Activated CD4-positive, CD25-positive, alpha-beta regulatory T cell treated with anti-CD3 and anti-CD28 coated beads, Interleukin-2, amount 50 U/mL, for 16 hours (primary cell): ENCODE measurements around the gene TMEM132D.

Experiments used
- DNase-seq: peaks from one replicate; pipeline ENCODE4 v3.0.0-alpha.2; 2020; ENCODE audit warnings: low read depth, low spot score

Gene TMEM132D

DNA sequence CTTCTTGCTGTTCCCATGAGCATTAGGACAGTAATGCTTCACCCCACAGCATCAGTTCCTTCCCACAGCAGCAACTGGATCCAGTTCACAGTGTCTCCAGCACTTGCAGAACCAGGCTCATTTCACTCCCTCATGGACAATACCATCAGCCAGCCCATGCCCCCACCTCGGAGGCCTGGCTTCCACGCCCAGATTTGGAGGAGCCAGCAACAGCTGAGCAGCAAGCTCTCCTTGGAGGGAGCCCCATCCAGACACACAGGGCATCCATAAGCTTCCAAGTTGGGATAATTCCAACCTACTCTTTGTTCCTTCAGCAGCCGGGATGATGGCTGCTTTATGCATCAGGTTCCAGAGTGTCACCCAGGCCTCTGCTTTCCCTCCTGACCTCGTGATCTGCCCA lies 800.6 kb downstream of the TMEM132D start:
- DNase-seq: no peak

DNA sequence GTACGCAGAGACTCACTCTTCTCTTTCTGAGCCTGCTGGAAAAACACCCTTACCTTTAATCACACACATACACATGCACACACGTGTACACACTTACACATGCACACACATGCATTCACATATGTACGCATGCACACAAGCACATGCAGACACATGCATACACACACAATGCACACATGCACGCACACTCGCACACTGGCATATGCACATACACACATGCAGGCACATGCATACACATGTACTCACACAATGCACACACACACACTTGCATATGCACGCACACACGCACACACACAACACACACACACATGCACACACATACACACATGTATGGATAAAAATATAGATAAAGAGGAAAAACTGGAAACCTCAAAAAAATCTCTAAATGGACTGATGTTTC lies 801.6 kb downstream of the TMEM132D start:
- DNase-seq: no peak

DNA sequence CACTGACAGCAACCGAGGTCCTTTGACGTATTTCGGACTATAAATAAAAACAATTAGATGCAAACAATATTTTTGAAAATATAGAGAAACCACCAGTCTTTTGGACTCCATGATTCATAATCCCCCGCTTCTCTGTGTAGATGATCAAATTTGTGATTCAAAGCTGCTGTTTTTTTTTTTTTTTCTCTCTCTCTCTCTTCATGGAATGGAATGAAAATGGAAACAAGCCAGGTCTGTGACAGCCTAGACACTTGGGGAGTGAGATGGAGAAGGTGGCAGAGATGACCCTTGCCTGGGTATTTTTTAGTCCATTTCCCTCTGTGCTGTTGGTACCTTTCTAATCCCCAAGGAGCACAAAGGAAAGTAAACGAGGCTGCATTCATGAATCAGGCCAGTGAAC lies 802.0 kb downstream of the TMEM132D start:
- no peak for DNase-seq

DNA sequence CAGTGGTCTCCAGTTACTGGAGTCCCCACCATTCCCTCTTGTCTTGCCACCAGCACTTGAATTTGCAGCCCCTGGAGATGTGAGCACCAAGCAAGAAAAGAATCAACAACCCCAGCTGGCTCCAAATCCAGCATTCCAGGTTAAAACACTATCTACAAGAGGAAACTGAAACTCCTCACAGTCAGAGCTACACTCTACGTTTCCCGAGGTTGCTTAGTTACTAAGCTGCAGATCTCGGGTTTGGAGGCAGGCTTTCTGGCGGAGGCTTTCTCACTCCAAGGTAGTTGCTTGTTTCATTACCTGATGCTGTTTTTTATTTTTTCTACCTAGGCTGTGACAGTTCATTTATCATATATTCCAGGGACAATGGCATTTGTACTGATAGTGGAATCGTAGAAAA lies 802.4 kb downstream of the TMEM132D start:
- no peak for DNase-seq

DNA sequence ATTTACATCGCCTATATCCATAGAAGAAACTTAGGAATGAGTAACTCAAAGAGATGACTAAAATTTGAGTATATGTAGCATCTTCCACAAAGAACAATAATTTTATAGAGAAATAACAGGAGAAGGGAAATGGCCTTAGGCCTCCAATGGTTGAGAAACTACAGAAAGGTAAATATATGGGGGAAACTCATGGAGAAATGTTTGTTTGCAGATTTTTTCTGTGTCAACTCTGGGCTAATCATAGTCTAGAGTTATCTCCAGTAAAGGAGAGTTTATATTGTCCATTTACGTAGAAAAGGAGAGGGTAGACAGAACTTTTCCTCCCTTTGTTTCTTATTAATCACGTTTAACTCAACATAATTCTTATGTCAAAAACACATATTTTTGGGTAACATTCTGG lies 806.4 kb downstream of the TMEM132D start:
- no peak for DNase-seq

DNA sequence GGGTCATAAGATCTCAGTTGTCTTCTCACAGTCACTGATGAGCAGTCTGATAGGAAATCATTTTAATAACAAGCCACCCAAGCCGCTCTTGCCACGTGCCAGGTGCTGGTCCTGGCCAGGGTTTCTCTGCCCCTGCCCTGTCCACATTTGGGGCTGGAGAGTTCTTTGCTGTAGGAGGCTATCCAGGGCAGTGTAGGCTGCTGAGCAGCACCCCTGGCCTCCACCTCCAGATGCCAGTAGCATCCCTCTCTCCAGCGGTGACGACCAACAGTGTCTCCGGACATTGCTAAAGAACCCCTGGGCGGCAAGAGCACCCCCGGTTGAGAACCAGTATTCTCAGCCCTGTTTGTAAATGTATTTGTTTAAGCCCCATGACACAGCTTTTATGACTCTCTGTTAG lies 806.9 kb downstream of the TMEM132D start:
- DNase-seq: no peak

DNA sequence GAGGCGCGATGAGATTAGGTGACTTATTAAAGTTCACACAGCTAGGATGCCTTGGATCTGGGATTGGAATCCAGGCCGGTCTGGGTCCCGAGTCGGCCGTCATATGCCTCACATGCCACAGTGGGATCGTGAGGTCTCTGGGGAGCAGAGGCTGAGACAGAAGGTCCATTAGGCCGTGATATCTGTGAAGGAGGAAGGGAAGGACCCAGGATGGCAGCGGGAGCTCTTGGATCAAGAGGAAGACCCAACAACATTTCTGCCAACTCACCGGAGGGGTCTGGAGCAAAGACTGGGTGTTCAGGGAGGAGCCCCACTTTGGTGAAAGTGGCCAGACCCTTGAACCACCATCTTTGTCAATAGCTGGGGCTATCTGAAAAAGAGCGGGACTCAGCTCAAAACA lies 807.6 kb downstream of the TMEM132D start:
- no peak for DNase-seq

DNA sequence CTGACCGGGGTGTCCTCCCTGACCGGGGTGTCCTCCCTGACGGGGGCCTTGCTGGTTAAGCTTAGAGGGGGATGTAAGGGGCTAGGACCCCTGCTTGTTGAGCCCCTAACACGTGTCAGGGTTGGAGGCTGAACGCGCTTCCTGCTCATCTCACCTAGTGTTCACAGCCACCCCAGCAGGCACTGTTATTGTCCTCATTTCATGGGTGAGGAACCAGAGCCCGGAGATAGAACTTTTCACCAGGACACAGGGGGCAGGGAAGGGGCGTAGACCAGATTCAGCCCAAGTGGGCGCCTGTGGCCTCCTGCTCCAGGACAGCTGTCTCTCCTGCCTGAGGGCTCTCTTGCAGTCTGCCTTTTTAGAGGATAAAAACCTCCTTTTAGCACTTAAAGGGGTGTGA lies 814.2 kb downstream of the TMEM132D start:
- no peak for DNase-seq

DNA sequence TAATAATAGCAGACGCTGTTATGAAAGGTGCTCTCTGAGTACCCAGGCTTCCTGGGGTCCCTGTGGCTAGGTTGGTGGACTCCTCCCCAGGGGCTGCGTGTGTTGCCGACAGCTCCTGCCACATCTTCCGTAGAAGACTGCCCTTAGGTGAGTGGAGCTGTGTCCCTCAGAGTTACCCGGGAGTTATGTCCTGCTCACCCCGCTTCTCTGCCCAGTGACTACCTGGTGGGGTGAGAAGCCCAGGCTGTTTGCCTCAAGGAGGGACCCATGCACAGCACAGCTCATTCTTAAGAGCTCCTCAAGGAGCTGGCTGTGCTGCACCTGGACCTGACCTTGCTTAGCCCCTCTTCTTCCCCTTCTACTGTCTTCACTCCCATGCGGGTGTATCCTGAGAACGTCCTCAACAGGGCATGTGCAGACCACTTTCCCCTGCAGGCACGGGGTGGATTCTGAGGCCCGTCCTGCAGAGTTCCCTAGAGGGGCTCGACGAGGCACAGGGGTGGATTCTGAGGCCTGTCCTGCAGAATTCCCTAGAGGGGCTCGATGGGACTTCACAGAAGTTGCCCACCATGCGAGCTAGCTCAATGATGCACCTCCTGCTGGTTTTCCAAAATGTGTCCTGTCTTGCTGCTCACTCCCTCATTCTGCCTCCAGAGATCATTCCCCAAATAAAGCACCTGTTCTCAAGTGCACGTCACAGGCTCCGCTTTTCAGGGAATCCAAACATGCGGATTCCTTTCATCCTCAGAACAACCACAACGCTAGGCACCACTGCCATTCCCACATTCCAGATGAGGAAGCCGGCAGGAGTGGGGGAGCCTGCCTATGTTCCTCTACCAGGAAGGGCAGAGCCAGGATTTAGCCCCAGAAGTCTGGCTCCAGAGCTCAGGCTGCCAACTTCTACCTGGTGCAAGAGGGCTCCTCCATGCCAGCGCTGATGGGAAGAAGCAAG lies 818.7 kb downstream of the TMEM132D start:
- DNase-seq: no peak

DNA sequence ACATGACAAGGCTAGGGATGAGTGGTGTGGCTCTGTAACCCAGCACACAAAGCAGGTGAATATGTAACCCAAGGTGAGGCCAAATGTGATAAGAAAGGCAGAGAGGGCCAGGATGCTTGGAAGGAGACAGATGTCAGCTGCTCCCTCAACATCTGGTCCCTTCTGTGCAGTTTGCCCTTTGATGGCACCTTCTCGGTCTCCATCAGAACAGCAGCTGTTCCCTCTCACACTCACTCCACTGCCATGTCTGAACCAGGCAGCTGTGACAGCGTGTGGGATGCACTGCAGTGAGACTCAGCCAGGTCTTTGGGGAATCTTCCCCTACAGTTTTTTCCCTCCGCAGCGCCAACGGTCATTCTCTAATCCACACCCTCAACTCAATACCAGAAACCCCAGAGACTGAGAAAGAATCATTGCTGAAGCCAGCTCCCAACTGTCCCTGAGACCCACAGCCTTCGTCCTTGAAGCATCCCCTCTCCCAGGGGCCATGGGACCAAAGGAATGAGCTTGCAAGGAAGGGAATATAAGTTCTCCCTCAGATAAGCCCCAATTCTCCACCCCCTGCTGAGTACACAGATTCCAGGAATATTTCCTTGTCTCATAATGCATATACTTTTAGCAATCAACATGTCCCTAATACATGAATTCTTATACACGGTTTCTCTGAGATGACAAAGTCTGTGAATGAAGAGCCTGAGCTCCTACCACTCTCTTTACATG lies 820.5 kb downstream of the TMEM132D start:
- no peak for DNase-seq

DNA sequence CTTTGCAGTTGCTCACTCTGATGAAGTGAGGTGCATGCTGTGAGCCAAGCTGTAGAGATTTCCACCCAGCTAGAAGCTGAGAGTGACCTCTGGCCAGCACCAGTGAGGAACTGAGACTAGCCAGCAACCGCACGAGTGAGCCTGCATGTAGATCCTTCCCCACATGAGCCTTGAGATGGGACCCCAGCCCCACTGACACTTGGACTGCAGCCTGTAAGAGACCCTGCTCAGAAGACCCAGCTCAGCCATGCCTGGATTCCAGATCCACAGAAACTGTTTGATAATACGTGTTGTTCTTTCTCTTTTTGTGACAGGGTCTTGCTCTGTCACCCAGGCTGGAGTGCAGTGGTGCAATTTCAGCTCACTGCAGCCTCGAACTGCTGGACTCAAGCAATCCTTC lies 821.4 kb downstream of the TMEM132D start:
- no peak for DNase-seq

DNA sequence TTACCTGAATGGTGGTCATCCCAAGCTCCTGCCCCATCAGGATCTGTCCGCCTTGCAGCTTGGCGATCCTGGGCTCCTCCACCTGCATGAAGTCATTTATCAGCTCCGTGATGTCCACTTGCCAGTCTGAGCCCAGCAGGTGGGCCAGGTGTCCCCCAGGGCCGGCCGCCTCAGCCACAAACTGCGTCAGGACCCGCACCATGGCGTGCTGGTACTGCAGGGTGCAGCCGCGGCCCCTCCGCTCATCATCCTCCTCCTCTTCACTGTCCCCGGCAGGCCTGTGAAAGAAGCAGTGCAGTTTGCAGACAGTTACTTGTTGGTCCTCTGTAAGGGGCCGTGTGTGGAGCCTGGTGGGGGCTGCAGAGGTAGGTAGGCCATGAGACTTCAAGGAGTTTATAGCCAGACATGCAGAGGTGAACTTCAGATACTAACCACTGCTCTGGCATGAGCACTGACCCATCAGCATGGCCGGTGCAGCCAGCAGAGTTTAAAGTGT lies 822.0 kb downstream of the TMEM132D start:
- no peak for DNase-seq

DNA sequence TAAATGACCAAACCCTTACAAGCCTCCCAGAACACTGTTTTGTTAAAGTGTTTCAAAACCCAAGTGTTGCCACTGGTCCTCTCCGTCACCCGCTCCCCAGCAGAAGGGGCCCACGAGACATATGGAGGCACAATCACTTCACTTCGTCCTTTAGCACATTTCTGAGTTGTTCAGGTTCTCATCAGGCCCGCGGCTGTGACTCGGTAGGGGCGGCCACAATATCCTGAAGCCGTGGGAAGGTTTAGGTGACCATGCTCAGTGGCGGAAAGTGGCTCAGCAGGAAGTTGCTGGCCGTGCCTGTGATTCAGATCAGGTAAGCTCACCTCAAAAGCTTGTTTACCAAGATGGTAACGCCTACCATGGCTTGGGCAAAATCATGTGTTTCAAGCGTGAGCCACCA lies 823.0 kb downstream of the TMEM132D start:
- no peak for DNase-seq

DNA sequence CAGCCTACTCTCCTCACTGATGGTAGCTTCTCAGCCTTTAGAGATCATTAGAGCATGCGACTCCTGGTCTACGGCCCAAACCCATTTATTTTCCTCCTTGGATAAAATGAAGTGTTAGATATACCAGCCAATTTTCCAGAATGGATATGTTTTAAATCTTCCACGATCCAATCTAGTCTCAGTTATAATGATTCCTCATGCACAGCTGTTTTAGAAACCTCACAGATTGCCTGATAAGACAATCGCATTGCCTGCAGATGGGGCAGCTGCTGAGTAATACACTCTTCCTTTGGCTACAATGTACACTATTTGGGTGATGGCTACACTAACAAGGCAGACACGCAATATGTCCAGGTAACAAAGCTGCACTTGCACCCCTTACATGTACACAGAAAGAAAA lies 823.4 kb downstream of the TMEM132D start:
- DNase-seq: no peak

DNA sequence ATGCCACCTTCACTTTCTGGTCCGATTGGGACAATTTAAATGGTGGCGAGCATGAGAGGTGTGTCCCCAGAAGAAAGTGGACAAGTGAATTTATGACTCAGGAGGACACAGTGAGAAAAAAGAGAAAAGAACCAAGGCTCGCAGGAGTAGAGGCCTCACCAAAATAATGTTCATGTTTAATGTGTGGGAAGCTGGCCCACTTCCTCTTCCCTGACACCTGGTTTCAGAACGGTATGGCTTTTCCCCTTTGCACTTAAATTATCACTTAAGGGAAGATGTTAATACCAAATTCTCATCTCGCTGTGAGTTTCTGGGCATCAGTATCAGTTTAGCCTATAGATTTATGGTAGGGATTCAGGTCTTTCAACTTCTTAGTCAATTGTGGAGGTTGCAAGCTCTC lies 824.1 kb downstream of the TMEM132D start:
- no peak for DNase-seq

DNA sequence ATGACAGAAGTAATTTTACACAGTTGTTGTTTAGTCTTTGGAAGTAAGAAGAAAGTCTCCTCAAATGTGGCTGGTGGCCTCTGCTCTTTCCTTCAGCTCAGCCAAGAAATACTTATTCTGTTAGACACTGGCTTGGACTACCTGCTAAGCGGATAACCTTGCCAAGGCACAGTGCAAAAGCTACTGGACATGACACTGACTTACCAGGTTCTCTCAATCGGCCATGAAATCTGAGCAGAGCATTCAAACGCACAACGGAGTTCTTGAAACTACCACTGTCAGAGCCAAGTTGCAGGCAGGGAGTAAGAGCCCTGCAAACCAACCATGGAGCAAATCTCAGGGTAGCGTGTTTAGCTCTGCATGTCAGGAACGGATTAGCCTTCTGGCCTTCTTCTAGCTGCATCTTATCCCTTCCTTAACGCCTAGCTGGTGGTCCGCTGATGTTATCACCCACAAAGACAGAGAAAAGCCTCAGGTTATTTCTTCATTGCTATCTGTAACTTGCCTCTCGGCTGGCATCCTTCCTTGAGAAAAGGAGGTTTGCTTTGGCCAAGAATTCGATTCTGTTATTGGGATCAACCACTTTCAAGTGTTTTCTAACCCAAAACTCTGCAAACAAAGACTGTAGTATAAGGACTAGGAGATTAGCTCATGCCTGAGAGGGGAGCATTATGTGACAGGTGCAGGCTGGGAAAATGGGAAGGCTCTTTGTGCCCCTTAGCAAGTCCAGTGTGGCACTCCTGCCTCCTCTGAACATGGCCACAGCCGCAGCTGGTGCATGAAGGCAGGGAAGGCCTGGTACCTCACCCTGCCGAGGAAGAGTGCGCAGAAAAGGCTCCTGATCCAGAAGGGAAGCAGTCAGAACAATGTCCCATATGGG lies 827.1 kb downstream of the TMEM132D start:
- no peak for DNase-seq

DNA sequence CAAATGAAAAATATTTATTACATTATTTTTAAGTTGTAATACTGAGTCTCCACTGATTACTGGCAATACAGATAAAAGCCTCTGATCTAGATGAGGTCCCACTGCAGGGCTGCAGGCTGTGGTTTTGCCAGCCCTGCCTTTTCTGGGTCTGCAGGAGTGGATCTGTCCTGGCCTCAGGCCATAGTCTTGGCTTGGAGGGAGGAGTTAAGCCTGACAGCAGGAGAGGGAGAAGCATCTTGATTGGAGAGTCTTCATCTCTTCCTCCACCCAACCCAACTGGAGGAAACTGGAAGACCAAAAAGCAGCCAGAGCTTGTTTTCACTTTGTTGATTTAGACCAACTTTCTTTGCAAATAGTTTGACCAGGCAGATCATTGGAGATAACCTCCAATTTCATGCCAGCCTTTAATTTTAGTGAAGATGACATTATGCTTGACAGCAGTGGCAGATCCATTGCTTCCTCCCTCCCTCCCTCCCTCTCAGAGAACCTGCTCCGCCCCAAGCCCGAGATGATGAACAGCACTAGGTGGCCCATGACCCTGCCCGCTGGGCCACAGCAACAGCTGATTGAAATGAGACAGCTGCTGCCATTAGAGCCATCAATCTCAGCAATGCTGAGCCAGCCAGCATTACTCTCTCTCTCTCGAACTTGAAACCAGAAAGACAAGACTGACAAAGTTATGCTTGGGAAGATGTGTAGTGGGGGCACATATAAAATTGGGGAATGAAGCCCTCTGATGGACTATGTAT lies 828.2 kb downstream of the TMEM132D start:
- DNase-seq: no peak

DNA sequence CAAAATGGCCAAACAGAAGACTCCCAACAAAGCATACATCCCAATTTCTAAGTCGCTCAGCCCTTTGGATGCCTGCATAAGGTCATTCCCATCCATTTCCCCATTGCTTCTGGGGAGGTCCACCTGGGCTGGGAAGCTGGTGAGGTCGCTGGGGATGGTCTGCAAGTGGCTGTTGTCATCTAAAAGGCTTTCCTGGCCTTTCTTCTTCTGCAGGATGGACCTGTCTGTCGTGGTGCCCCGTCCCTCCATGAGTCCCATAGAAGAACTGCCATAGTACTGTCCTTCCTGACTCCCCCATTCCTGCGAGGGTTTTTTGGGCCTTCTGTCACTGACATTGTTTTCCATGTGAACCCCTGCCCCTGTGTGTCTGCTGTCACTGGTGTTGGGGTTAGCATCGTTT lies 829.4 kb downstream of the TMEM132D start:
- no peak for DNase-seq

DNA sequence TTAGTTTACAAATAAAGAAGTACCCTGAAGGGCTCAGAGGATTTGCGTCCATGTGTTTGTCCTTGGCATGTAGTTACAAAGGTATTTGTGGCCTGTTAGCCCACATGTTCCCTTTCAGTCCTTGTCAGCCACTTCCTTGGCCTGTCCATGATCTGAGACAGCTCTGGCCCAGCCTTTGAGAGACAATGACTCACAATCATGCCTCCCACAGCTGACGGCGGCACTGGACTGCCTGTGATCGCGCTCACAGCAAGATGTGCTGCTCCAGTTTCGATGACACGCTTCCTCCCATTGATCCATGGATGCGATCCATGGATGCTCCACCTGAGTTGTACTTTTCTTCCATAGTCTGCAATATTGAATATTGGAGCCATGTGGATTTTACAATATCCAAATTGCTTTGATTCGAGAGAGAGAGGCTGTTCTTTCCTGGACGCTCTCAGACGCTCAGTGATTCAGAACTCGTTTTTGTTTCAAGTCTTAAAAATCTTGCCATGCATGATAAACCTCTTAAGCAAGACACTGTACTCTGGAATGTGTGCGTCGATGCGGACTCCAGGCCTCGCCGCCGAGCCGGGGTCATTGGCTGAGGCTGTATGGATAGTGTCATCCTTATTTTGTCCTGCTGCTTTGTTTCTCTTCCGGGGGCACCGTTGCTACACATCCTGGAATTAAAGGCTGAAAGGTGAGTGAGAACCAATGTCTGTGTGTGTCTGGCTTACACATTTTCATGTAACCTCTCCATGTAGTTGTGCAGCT lies 830.5 kb downstream of the TMEM132D start:
- no peak for DNase-seq

DNA sequence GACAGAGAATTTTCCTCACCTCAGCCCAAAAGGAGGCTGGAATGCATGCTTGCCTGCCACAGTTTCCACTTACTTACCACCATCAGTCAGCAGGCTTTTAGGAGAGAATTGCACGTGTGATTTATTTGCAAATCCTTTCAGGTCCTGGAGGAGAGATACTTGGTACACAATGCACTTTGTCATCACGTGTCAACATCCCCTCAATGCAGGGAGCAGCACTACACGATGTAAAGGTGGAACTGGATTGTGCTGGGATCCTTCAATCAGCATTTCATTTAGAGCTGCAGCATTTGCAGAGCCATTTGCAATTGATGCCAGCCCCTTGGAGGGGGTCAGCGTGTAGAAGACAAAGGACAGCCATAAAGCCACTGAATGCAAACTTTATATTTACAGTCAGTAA lies 832.5 kb downstream of the TMEM132D start:
- no peak for DNase-seq
